Upper lobe of right lung (tissue), 1 donor: Measurements from ENCODE around the gene TBC1D2B. TPM values are rescaled to one million over a fixed set of nuclear protein-coding genes. Genes with fewer than 3 reads are reported as not detected.
A peak's percentile ranks its signal among the peaks of the same experiment; 100 is the strongest.
"Not testable (repeated sequence)": the region's sequence is repeated elsewhere in the genome, so short reads cannot be mapped to it uniquely, and the experiment has no call there.

Experiments used
- ATAC-seq: fragments of 200-7000 bp; cut with Tn5 transposase; one replicate; pipeline ENCODE4 v1.9.1; 2020; ENCODE audit warnings: mild to moderate bottlenecking, moderate library complexity
- DNase-seq: peaks from one replicate; pipeline ENCODE4 v3.0.0-alpha.2; 2020
- H3K27ac ChIP-seq: fragments of 200-600 bp; one replicate; pipeline ENCODE4 v1.8.0; 2022
- H3K27me3 ChIP-seq: fragments of 200-600 bp; one replicate; pipeline ENCODE4 v1.8.0; 2022; ENCODE audit warnings: mild to moderate bottlenecking
- H3K36me3 ChIP-seq: fragments of 200-600 bp; one replicate; pipeline ENCODE4 v1.8.0; 2022
- H3K4me1 ChIP-seq: fragments of 200-600 bp; one replicate; pipeline ENCODE4 v1.8.0; 2022
- H3K4me3 ChIP-seq: fragments of 200-600 bp; one replicate; pipeline ENCODE4 v1.8.0; 2022; ENCODE audit warnings: mild to moderate bottlenecking
- H3K9me3 ChIP-seq: fragments of 200-600 bp; one replicate; pipeline ENCODE4 v1.8.0; 2022
- intact Hi-C: fragments of 100-400 bp; cut with DNase I; formaldehyde crosslinking; loops from one replicate; pipeline ENCODE4 v1.11.0; 2022
- total RNA-seq: library from RNA; stranded (reverse); fragmentation: NEBNext Ultra II Directional; extraction: Animal tissue kit (Norgen Biotek cat#: 25700); gene quantifications from one replicate; pipeline ENCODE4 v1.2.1, GENCODE V29; 2021
- TF ChIP-seq, protein P1 (sequence below): fragments of 200-600 bp; IDR thresholded peaks from one replicate; pipeline ENCODE4 v1.8.0; 2022; ENCODE audit warnings: antibody characterized with exemption
- donor health status: DM: no; HTN: yes; CAD: no; lungs with severe emphysema.

Gene TBC1D2B
- total RNA-seq, 1 donor from 2014 or later = 88.7 TPM

DNA sequence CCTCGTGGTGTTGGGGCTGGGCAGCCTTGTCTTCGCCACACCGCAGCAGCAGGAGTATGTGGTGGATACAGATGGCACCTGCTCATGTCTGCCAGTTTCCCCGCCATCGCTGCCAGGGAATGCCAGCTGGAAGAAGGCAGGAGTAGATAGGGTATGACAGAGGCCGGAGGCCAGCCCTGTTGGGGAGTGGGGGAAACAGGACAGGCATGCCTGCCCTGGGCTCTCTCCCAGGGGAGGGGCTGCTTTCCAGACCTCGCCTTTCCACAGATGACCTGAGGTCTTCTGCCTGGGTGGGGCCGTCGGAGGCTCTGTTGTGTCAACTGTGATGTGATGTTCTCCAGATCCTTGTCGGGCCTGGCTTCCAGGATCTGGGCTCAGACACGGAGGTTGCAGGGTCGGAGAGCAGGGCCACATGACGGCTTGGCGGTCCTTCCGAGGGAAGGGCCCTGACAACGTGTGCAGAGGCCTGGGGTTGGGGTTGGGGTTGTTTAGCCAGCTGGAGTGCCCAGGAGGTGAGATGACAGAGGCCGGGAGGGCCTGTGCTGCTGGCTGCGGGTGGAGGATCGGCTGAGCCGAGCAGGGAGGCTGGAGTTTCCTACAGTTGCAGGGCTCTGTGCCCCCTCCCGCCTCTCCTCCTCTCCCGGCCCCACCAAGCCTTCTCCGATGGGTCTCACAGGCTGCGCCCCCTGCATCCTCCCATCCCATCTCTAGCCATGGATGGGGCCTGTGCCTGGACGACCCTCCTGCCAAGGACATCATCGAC lies 102.0 kb downstream of the TBC1D2B start:
- H3K27me3 ChIP-seq = no peaks in the 10 kb centered on the region
- peak overlapping the region; percentile 60 for H3K27ac ChIP-seq
- H3K36me3 ChIP-seq = no peaks in the 10 kb centered on the region
- DNase-seq (no peak), ATAC-seq (peak; percentile 22)
- peak overlapping the region; percentile 19 for H3K4me3 ChIP-seq
- TF ChIP-seq, protein P1, sequence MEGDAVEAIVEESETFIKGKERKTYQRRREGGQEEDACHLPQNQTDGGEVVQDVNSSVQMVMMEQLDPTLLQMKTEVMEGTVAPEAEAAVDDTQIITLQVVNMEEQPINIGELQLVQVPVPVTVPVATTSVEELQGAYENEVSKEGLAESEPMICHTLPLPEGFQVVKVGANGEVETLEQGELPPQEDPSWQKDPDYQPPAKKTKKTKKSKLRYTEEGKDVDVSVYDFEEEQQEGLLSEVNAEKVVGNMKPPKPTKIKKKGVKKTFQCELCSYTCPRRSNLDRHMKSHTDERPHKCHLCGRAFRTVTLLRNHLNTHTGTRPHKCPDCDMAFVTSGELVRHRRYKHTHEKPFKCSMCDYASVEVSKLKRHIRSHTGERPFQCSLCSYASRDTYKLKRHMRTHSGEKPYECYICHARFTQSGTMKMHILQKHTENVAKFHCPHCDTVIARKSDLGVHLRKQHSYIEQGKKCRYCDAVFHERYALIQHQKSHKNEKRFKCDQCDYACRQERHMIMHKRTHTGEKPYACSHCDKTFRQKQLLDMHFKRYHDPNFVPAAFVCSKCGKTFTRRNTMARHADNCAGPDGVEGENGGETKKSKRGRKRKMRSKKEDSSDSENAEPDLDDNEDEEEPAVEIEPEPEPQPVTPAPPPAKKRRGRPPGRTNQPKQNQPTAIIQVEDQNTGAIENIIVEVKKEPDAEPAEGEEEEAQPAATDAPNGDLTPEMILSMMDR = no peak
- no peaks in the 10 kb centered on the region for H3K9me3 ChIP-seq
- H3K4me1 ChIP-seq = peaks cover 5% of the 10 kb centered on the region
- intact Hi-C loops = no loop called here

GRCh38 chr15:77974416-77975331 lies 102.8 kb downstream of the TBC1D2B start:
- ATAC-seq = no peak

GRCh38 chr15:77974098-77974414 lies 103.5 kb downstream of the TBC1D2B start:
- Histone ChIP-seq H3K4me3 (no peak overlapping the region), H3K27me3 (no peaks in the 10 kb centered on the region), H3K27ac (peak overlapping the region; percentile 47), H3K4me1 (peaks cover 5% of the 10 kb centered on the region), H3K36me3 (no peaks in the 10 kb centered on the region), H3K9me3 (no peaks in the 10 kb centered on the region)
- peak; percentile 77 for DNase-seq
- intact Hi-C loops = no loop called here
- peak; percentile 58 for ATAC-seq
- TF ChIP-seq, protein P1 = no peak

More at GRCh38 chr15:77974416-77975331, 102.8 kb downstream of the TBC1D2B start:
- intact Hi-C loops = no loop called here
- H3K4me1 ChIP-seq = peaks cover 5% of the 10 kb centered on the region
- H3K9me3 ChIP-seq = no peaks in the 10 kb centered on the region
- no peaks in the 10 kb centered on the region for H3K27me3 ChIP-seq
- no peaks in the 10 kb centered on the region for H3K36me3 ChIP-seq
- DNase-seq = no peak
- TF ChIP-seq, protein P1 = no peak
- no peak overlapping the region for H3K4me3 ChIP-seq
- H3K27ac ChIP-seq = peak overlapping the region; percentile 60

DNA sequence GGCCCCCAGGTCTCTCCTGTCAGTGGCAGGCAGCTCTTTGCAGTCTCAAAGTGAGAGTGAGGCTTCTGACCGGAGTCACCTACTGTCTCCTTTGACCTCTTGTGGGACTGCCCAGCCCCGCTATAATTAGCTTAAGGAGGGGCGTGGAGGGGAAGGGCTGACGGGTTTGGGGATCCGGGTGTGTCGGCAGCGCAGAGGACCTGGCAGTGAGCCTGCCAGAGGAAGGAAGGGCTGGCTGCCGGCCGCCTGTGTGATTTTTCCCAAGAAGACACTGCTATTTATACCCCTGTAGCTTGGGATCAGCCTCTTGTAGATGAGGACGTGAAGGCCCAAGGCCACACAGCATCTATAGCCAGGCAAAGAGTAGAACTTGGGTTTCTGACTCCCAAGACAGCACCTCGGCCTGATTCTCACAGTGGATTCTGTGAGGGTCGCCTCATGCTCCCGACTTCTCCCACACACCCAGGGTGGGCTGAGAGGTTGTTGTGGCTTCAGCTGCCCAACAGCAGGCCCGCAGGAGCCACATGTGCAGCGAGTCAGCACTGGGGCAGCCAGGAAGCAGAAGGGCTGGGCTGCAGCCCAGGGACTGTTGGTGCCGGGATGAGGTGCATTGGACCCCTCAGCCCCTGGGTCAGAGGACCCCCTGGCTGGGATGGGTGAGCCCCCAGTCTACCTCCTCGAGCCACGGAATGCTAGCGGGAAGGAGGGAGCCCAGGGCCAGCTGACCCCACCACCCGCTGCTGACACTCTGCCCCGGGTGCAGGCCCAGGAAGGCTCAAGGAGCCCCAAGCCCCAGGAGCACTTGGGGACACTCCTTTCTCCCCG lies 104.0 kb downstream of the TBC1D2B start:
- H3K9me3 ChIP-seq, intact Hi-C loops, H3K36me3 ChIP-seq, H3K4me3 ChIP-seq, H3K27me3 ChIP-seq, H3K4me1 ChIP-seq: not testable (repeated sequence)
- DNase-seq (peak; percentile 6), ATAC-seq (peak; percentile 39)
- peak overlapping the region; percentile 47 for H3K27ac ChIP-seq

GRCh38 chr15:77972706-77973105 lies 104.8 kb downstream of the TBC1D2B start:
- ATAC-seq, H3K27me3 ChIP-seq, H3K36me3 ChIP-seq, H3K27ac ChIP-seq, H3K4me3 ChIP-seq, intact Hi-C loops, H3K9me3 ChIP-seq, H3K4me1 ChIP-seq: not testable (repeated sequence)
- DNase-seq = peak; percentile 43

GRCh38 chr15:77971875-77972274 lies 105.6 kb downstream of the TBC1D2B start:
- ATAC-seq, H3K36me3 ChIP-seq, intact Hi-C loops: not testable (repeated sequence)

GRCh38 chr15:77970813-77971360 lies 106.6 kb downstream of the TBC1D2B start:
- not testable (repeated sequence) for H3K9me3 ChIP-seq

More at GRCh38 chr15:77971875-77972274, 105.6 kb downstream of the TBC1D2B start:
- H3K4me3 ChIP-seq, H3K27ac ChIP-seq, H3K9me3 ChIP-seq, H3K27me3 ChIP-seq, H3K4me1 ChIP-seq: not testable (repeated sequence)
- DNase-seq = peak; percentile 51

More at GRCh38 chr15:77970813-77971360, 106.6 kb downstream of the TBC1D2B start:
- H3K4me3 ChIP-seq, H3K27me3 ChIP-seq, H3K27ac ChIP-seq, intact Hi-C loops, H3K36me3 ChIP-seq, ATAC-seq, H3K4me1 ChIP-seq: not testable (repeated sequence)
- DNase-seq = peak; percentile 2
